NCI-H2196 treated with DMSO at 0.1 percent for 48 hours (cell line): Measurements from ENCODE around the gene PTPRN.

ENCODE experiments used
- DNase-seq: peaks from one replicate; lab custom pipeline; 2025; ENCODE audit not compliant: unreplicated experiment; lab: John Stamatoyannopoulos, UW

PTPRN gene

GRCh38 chr2:219247678-219248642, 61.2 kb downstream of the PTPRN start:
- DNase-seq = no peak

- no peak for DNase-seq
Measured at GRCh38 chr2:219246559-219246958, 62.6 kb downstream of the PTPRN start.

- DNase-seq = no peak
Measured at GRCh38 chr2:219245899-219246230, 63.3 kb downstream of the PTPRN start.

- DNase-seq = peak; percentile 64
Measured at GRCh38 chr2:219245148-219245898, 63.9 kb downstream of the PTPRN start, which contains the start of the genes GLB1L and STK16. GLB1L (minus strand) TSS chr2:219245444; CDS start chr2:219243573, 1,871 bp downstream. STK16 (plus strand) TSS chr2:219245479; CDS start chr2:219246000, 521 bp downstream.

GRCh38 chr2:219244789-219245147, 64.4 kb downstream of the PTPRN start:
- DNase-seq = no peak

- DNase-seq = no peak
Measured at GRCh38 chr2:219243291-219243761, 65.9 kb downstream of the PTPRN start.
